RPMI7951 (cell line): Measurements from ENCODE around the gene WDFY4. TPM values are rescaled to one million over a fixed set of nuclear protein-coding genes. Genes with fewer than 3 reads are reported as not detected.

Experiments
- DNase-seq: peaks from one replicate; pipeline ENCODE4 v3.0.0-alpha.2; 2012; ENCODE audit warnings: low read depth
- total RNA-seq: library from RNA; depleted of rRNA; stranded (reverse); fragments of >200 nt; shearing (Covaris generic); gene quantifications from 2 replicates; pipeline ENCODE4 v1.2.3, GENCODE V29; 2014

WDFY4 gene
- total RNA-seq, 1 experiment from 2014 or later: not detected

- DNase-seq: no peak
These were observed 299.1 kb downstream of the WDFY4 start for GRCh38 chr10:48983648-48984351.

- DNase-seq: no peak
These were observed 301.0 kb downstream of the WDFY4 start for GRCh38 chr10:48985621-48986158.

- no peak for DNase-seq
These were observed 305.6 kb downstream of the WDFY4 start for GRCh38 chr10:48990226-48990625.

GRCh38 chr10:48993627-48994026 is 309.0 kb downstream of the WDFY4 start:
- no peak for DNase-seq

GRCh38 chr10:48996329-48996728 is 311.7 kb downstream of the WDFY4 start:
- DNase-seq: no peak

GRCh38 chr10:48999346-48999745 is 314.7 kb downstream of the WDFY4 start:
- DNase-seq: no peak

GRCh38 chr10:49000437-49001398 is 316.0 kb downstream of the WDFY4 start:
- DNase-seq: no peak

GRCh38 chr10:49001402-49001801 is 316.7 kb downstream of the WDFY4 start:
- DNase-seq: peak; percentile 7

GRCh38 chr10:49001870-49002672 is 317.4 kb downstream of the WDFY4 start:
- no peak for DNase-seq

- DNase-seq: no peak
These were observed 320.6 kb downstream of the WDFY4 start for GRCh38 chr10:49005270-49005669.

- DNase-seq: no peak
These were observed 322.5 kb downstream of the WDFY4 start for GRCh38 chr10:49007129-49007528.

GRCh38 chr10:49008091-49008490 is 323.4 kb downstream of the WDFY4 start:
- no peak for DNase-seq

GRCh38 chr10:49008505-49009198 is 324.0 kb downstream of the WDFY4 start:
- no peak for DNase-seq

- no peak for DNase-seq
These were observed 324.7 kb downstream of the WDFY4 start for GRCh38 chr10:49009199-49009979.

- DNase-seq: no peak
These were observed 325.6 kb downstream of the WDFY4 start for GRCh38 chr10:49010295-49010694.

GRCh38 chr10:49010865-49011264 is 326.2 kb downstream of the WDFY4 start:
- DNase-seq: no peak

- no peak for DNase-seq
These were observed 327.1 kb downstream of the WDFY4 start for GRCh38 chr10:49011756-49012155.

GRCh38 chr10:49012603-49013002 is 327.9 kb downstream of the WDFY4 start:
- DNase-seq: no peak

- no peak for DNase-seq
These were observed 331.0 kb downstream of the WDFY4 start for GRCh38 chr10:49015700-49016099.

GRCh38 chr10:49021685-49022084 is 337.0 kb downstream of the WDFY4 start:
- no peak for DNase-seq
